HCT116 (cell line): ENCODE results near the gene ASRGL1.

Experiments used
- EGR1 ChIP-seq: IDR thresholded peaks from 2 replicates; pipeline ENCODE4 v1.6.1; 2012; ENCODE audit warnings: low read depth
- EZH2 ChIP-seq: fragments of 200-600 bp; sonication (generic); IDR thresholded peaks from 2 replicates; pipeline ENCODE4 v1.6.1; 2017; ENCODE audit warnings: antibody characterized with exemption, mixed run types
- EZH2phosphoT487 ChIP-seq: fragments of 200-600 bp; IDR thresholded peaks from 2 replicates; pipeline ENCODE4 v1.6.1; 2018; ENCODE audit warnings: antibody characterized with exemption, borderline replicate concordance
- FOSL1 ChIP-seq: IDR thresholded peaks from 2 replicates; pipeline ENCODE4 v1.6.1; 2012; ENCODE audit warnings: low read depth
- POLR2A ChIP-seq: IDR thresholded peaks from 2 replicates; pipeline ENCODE4 v1.7.0; 2011; ENCODE audit warnings: borderline replicate concordance; ENCODE audit not compliant: insufficient read depth, insufficient read length; ENCODE audit errors: extremely low read depth
- POLR2AphosphoS5 ChIP-seq: IDR thresholded peaks from 2 replicates; pipeline ENCODE4 v1.6.1; 2011; ENCODE audit warnings: mild to moderate bottlenecking, low read depth, low read length, moderate library complexity
- RAD21 ChIP-seq: IDR thresholded peaks from 2 replicates; pipeline ENCODE4 v1.6.1; 2012; ENCODE audit warnings: low read depth, mild to moderate bottlenecking
- SIN3A ChIP-seq: IDR thresholded peaks from 2 replicates; pipeline ENCODE4 v1.6.1; 2012; ENCODE audit warnings: low read depth
- SRF ChIP-seq: IDR thresholded peaks from 2 replicates; pipeline ENCODE4 v1.6.1; 2012; ENCODE audit warnings: low read depth
- TF ChIP-seq, protein P1 (sequence below), 3 experiments: fragments of 200-600 bp in 1 of 3; sonication (generic) in 1 of 3; IDR thresholded peaks in 2 of 3; conservative IDR thresholded peaks in 1 of 3; 2 replicates each; pipeline ENCODE4 v1.5.1; 2012 to 2017; ENCODE audit warnings: low read depth in 2 of 3, low read length in 2 of 3, antibody characterized with exemption in 1 of 3, borderline replicate concordance in 1 of 3, control low read depth in 1 of 3, mild to moderate bottlenecking in 1 of 3, mixed read lengths in 1 of 3, mixed run types in 1 of 3, moderate library complexity in 1 of 3; ENCODE audit not compliant: insufficient read depth in 1 of 3
- TF ChIP-seq, protein P2 (sequence below): IDR thresholded peaks from 2 replicates; pipeline ENCODE4 v1.6.1; 2012
- TF ChIP-seq, protein P3 (sequence below): IDR thresholded peaks from 2 replicates; pipeline ENCODE4 v1.6.1; 2012; ENCODE audit warnings: low read depth
- TF ChIP-seq, protein P4 (sequence below): IDR thresholded peaks from 2 replicates; pipeline ENCODE4 v1.6.1; 2012

DNA sequence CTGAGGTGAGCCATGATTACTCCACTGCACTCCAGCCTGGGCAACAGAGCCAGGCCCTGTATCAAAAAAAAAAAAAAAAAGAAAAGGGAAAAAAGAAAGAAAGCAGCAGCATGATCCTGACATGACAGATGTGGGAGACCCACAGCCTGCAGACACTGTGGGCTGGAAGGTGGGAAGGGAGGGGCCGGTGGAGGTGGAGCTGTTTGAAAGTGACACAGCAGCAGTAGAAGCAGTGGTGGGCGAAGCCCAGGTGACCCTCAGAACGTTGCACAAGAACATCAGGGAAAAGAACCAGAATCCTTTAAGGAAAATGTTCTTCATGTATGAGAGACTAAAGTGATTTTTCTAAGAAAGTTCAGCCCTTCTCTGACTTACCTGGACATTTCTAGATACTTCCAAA, 55.3 kb downstream of the ASRGL1 start:
- TF ChIP-seq, protein P1, sequence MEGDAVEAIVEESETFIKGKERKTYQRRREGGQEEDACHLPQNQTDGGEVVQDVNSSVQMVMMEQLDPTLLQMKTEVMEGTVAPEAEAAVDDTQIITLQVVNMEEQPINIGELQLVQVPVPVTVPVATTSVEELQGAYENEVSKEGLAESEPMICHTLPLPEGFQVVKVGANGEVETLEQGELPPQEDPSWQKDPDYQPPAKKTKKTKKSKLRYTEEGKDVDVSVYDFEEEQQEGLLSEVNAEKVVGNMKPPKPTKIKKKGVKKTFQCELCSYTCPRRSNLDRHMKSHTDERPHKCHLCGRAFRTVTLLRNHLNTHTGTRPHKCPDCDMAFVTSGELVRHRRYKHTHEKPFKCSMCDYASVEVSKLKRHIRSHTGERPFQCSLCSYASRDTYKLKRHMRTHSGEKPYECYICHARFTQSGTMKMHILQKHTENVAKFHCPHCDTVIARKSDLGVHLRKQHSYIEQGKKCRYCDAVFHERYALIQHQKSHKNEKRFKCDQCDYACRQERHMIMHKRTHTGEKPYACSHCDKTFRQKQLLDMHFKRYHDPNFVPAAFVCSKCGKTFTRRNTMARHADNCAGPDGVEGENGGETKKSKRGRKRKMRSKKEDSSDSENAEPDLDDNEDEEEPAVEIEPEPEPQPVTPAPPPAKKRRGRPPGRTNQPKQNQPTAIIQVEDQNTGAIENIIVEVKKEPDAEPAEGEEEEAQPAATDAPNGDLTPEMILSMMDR (IDR thresholded peaks at IDR 0.05 in 2 of 3, conservative IDR thresholded peaks at IDR 0.05 in 1 of 3; ENCODE audit: borderline replicate concordance in 1 of 3, insufficient read depth in 1 of 3, low read depth in 2 of 3, low read length in 2 of 3): no peak
- TF ChIP-seq POLR2A: no peak
- TF ChIP-seq EZH2phosphoT487: no peak
- TF ChIP-seq EZH2: no peak
- TF ChIP-seq, protein P2, sequence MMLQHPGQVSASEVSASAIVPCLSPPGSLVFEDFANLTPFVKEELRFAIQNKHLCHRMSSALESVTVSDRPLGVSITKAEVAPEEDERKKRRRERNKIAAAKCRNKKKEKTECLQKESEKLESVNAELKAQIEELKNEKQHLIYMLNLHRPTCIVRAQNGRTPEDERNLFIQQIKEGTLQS: no peak
- TF ChIP-seq SIN3A: no peak
- TF ChIP-seq, protein P3, sequence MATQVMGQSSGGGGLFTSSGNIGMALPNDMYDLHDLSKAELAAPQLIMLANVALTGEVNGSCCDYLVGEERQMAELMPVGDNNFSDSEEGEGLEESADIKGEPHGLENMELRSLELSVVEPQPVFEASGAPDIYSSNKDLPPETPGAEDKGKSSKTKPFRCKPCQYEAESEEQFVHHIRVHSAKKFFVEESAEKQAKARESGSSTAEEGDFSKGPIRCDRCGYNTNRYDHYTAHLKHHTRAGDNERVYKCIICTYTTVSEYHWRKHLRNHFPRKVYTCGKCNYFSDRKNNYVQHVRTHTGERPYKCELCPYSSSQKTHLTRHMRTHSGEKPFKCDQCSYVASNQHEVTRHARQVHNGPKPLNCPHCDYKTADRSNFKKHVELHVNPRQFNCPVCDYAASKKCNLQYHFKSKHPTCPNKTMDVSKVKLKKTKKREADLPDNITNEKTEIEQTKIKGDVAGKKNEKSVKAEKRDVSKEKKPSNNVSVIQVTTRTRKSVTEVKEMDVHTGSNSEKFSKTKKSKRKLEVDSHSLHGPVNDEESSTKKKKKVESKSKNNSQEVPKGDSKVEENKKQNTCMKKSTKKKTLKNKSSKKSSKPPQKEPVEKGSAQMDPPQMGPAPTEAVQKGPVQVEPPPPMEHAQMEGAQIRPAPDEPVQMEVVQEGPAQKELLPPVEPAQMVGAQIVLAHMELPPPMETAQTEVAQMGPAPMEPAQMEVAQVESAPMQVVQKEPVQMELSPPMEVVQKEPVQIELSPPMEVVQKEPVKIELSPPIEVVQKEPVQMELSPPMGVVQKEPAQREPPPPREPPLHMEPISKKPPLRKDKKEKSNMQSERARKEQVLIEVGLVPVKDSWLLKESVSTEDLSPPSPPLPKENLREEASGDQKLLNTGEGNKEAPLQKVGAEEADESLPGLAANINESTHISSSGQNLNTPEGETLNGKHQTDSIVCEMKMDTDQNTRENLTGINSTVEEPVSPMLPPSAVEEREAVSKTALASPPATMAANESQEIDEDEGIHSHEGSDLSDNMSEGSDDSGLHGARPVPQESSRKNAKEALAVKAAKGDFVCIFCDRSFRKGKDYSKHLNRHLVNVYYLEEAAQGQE: no peak
- TF ChIP-seq POLR2AphosphoS5: no peak
- TF ChIP-seq, protein P4, sequence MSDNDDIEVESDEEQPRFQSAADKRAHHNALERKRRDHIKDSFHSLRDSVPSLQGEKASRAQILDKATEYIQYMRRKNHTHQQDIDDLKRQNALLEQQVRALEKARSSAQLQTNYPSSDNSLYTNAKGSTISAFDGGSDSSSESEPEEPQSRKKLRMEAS: no peak
- no peak for TF ChIP-seq EGR1
- TF ChIP-seq FOSL1: no peak
- TF ChIP-seq SRF: no peak
- TF ChIP-seq RAD21: no peak
